NCI-H2081 treated with DMSO at 0.1 percent for 48 hours (cell line): Measurements from ENCODE around the gene SHPK.

Source experiments
- DNase-seq: peaks from one replicate; lab custom pipeline; 2025; lab: John Stamatoyannopoulos, UW

SHPK gene

GRCh38 chr17:3627769-3628167, 8.3 kb downstream of the SHPK start:
- DNase-seq: no peak

- no peak for DNase-seq
Measured at GRCh38 chr17:3626831-3627768, 8.9 kb downstream of the SHPK start.

- DNase-seq: no peak
Measured at GRCh38 chr17:3622977-3623594, 13.0 kb downstream of the SHPK start.

- no peak for DNase-seq
Measured at GRCh38 chr17:3621146-3621720, 14.8 kb downstream of the SHPK start.

GRCh38 chr17:3615160-3615870, 20.7 kb downstream of the SHPK start:
- no peak for DNase-seq

GRCh38 chr17:3613124-3613523, 22.9 kb downstream of the SHPK start:
- no peak for DNase-seq

- DNase-seq: no peak
Measured at GRCh38 chr17:3610523-3610922, 25.5 kb downstream of the SHPK start.

GRCh38 chr17:3609689-3610088, 26.4 kb downstream of the SHPK start:
- DNase-seq: no peak

- DNase-seq: no peak
Measured at GRCh38 chr17:3603870-3604259, 32.2 kb downstream of the SHPK start.

GRCh38 chr17:3603119-3603869, 32.8 kb downstream of the SHPK start:
- no peak for DNase-seq

GRCh38 chr17:3602499-3602898, 33.6 kb downstream of the SHPK start:
- DNase-seq: no peak

- no peak for DNase-seq
Measured at GRCh38 chr17:3600529-3601205, 35.4 kb downstream of the SHPK start.

- no peak for DNase-seq
Measured at GRCh38 chr17:3598078-3598477, 38.0 kb downstream of the SHPK start.

GRCh38 chr17:3596804-3597464, 39.1 kb downstream of the SHPK start:
- no peak for DNase-seq

GRCh38 chr17:3594976-3595375, 41.1 kb downstream of the SHPK start:
- DNase-seq: no peak

GRCh38 chr17:3594051-3594800, 41.8 kb downstream of the SHPK start:
- DNase-seq: no peak

- DNase-seq: no peak
Measured at GRCh38 chr17:3593384-3593783, 42.7 kb downstream of the SHPK start.

- no peak for DNase-seq
Measured at GRCh38 chr17:3592216-3592860, 43.7 kb downstream of the SHPK start.

GRCh38 chr17:3590768-3591167, 45.3 kb downstream of the SHPK start:
- no peak for DNase-seq
